Measurements from ENCODE around the gene GUCA2B. TPM values are rescaled to one million over a fixed set of nuclear protein-coding genes. Genes with fewer than 3 reads are reported as not detected.

Gene GUCA2B
- total RNA-seq, 1 experiment from 2014 or later: 0.75 TPM

DNA sequence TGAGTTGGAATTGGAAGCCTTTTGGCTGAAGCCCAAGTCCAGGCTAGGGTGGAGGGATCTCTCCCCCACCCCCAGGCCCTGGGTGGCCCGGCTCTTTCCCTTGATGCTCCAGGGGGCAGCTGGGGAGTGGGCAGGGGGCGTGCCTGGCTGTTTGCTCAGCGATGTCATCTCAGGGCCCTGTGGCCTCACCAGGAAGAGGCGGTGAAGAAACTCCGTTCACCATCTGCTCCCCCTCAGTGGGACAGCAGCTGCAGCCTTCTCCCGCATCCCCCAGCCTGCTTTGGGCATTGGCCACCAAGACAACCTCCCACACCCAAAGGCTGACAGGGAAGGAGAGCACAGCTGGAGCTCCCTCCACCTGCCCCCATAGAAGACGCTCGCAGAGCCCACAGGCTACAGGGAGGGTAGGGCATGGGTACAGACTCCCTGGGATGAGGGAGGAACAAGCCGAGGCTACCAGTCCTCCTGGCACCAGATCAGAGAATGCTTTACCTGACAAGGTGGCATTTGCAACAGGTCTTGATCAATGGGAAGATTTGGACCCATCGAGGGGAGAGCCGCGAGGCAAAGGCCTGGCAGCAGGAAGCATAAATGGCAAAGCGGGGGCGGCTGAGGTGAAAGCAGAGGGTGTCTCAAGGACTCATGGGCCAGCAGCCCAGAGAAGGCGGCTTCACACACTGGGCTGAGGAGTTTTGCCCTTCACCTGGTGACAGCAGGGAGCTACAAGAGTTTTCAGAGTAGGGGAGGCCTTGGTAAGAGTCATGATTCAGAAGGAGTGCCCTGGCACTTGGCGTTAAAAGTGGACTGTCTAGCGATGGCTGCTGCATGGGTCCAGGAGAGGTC lies 17.8 kb downstream of the GUCA2B start:
- no peak overlapping the region for H3K4me3 Mint-ChIP-seq (ENCODE audit: unreplicated experiment)
- BruUV-seq (replicated peaks): no TSS peak
- peaks cover 55% of the 10 kb centered on the region for H3K36me3 Mint-ChIP-seq (ENCODE audit: insufficient read depth, unreplicated experiment)
- H3K27me3 ChIP-seq (replicated peaks; ENCODE audit: control insufficient read depth, insufficient read depth, low read length): no peaks in the 10 kb centered on the region
- no peaks in the 10 kb centered on the region for H3K9me3 ChIP-seq
- POLR2A ChIA-PET: no interaction called here
- DNase-seq: no peak
- no peaks in the 10 kb centered on the region for H3K9me3 Mint-ChIP-seq (ENCODE audit: unreplicated experiment)
- H3K4me1 Mint-ChIP-seq (ENCODE audit: low read depth, unreplicated experiment): peaks cover 24% of the 10 kb centered on the region
- H3K4me1 ChIP-seq: peaks cover 12% of the 10 kb centered on the region
- no peak overlapping the region for H3K4me3 ChIP-seq (ENCODE audit: low read depth, low read length)
- H3K27me3 Mint-ChIP-seq (ENCODE audit: insufficient read depth, unreplicated experiment): no peaks in the 10 kb centered on the region
- intact Hi-C loops (cut with micrococcal nuclease; ENCODE audit: unreplicated experiment): loop anchor here (10.0 kb wide), 2 partner anchors 144 to 294 kb away; partner anchors contain the start of gene CCDC30
- TF ChIP-seq, protein P1, sequence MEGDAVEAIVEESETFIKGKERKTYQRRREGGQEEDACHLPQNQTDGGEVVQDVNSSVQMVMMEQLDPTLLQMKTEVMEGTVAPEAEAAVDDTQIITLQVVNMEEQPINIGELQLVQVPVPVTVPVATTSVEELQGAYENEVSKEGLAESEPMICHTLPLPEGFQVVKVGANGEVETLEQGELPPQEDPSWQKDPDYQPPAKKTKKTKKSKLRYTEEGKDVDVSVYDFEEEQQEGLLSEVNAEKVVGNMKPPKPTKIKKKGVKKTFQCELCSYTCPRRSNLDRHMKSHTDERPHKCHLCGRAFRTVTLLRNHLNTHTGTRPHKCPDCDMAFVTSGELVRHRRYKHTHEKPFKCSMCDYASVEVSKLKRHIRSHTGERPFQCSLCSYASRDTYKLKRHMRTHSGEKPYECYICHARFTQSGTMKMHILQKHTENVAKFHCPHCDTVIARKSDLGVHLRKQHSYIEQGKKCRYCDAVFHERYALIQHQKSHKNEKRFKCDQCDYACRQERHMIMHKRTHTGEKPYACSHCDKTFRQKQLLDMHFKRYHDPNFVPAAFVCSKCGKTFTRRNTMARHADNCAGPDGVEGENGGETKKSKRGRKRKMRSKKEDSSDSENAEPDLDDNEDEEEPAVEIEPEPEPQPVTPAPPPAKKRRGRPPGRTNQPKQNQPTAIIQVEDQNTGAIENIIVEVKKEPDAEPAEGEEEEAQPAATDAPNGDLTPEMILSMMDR (IDR thresholded peaks at IDR 0.05; ENCODE audit: insufficient read depth in 1 of 2, low read depth in 1 of 2, low read length in 1 of 2, severe bottlenecking in 1 of 2, unreplicated experiment in 1 of 2): no peak
- H3K27ac Mint-ChIP-seq (ENCODE audit: unreplicated experiment): peak overlapping the region; percentile 42
- CTCF ChIA-PET: no interaction called here
- peaks cover 1% of the 10 kb centered on the region for H3K36me3 ChIP-seq (ENCODE audit: control insufficient read depth, insufficient read depth, low read length)

DNA sequence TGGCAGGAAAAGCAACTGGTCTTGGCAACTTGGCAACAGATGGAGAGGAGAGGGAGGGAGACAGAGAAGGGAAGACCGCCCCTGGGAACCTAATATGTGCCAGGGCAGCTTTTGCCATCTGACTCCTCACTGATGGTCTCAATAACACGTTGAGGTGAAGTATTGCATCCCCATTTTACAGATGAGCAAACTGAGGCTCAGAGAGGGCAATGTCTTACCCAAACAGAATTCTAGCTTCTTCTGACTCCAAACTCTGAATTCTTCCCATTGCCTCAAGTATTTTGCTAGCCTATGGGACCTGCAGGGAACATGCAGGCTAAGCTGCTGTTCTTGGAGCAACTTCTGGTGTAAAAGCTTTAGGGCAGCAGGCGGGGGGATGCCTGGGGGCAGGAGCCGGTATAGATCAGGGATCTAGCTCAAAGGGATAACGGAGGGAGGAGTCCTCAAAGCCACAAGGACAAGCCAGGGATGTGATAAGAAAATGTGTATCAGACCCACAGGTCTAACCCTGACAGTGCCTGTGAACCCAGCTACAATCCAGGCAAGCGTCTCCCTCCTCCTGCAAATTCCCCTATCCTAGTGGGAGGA lies 18.6 kb downstream of the GUCA2B start:
- Mint-ChIP-seq H3K27me3 (ENCODE audit: insufficient read depth, unreplicated experiment) (no peaks in the 10 kb centered on the region), H3K36me3 (ENCODE audit: insufficient read depth, unreplicated experiment) (peaks cover 52% of the 10 kb centered on the region), H3K27ac (ENCODE audit: unreplicated experiment) (peak overlapping the region; percentile 29), H3K4me1 (ENCODE audit: low read depth, unreplicated experiment) (peaks cover 19% of the 10 kb centered on the region), H3K4me3 (ENCODE audit: unreplicated experiment) (no peak overlapping the region), H3K9me3 (ENCODE audit: unreplicated experiment) (no peaks in the 10 kb centered on the region)
- no peak for DNase-seq
- Histone ChIP-seq H3K4me3 (ENCODE audit: low read depth, low read length) (no peak overlapping the region), H3K9me3 (no peaks in the 10 kb centered on the region), H3K27me3 (replicated peaks; ENCODE audit: control insufficient read depth, insufficient read depth, low read length) (no peaks in the 10 kb centered on the region), H3K36me3 (ENCODE audit: control insufficient read depth, insufficient read depth, low read length) (peaks cover 1% of the 10 kb centered on the region), H3K4me1 (peaks cover 7% of the 10 kb centered on the region)
- ChIA-PET POLR2A (no interaction called here), CTCF (no interaction called here)
- TF ChIP-seq, protein P1 (IDR thresholded peaks at IDR 0.05; ENCODE audit: insufficient read depth in 1 of 2, low read depth in 1 of 2, low read length in 1 of 2, severe bottlenecking in 1 of 2, unreplicated experiment in 1 of 2): no peak
- BruUV-seq (replicated peaks): no TSS peak
- intact Hi-C loops (cut with micrococcal nuclease; ENCODE audit: unreplicated experiment): loop anchor here (10.0 kb wide), 2 partner anchors 143 to 293 kb away; partner anchors contain the start of gene CCDC30

DNA sequence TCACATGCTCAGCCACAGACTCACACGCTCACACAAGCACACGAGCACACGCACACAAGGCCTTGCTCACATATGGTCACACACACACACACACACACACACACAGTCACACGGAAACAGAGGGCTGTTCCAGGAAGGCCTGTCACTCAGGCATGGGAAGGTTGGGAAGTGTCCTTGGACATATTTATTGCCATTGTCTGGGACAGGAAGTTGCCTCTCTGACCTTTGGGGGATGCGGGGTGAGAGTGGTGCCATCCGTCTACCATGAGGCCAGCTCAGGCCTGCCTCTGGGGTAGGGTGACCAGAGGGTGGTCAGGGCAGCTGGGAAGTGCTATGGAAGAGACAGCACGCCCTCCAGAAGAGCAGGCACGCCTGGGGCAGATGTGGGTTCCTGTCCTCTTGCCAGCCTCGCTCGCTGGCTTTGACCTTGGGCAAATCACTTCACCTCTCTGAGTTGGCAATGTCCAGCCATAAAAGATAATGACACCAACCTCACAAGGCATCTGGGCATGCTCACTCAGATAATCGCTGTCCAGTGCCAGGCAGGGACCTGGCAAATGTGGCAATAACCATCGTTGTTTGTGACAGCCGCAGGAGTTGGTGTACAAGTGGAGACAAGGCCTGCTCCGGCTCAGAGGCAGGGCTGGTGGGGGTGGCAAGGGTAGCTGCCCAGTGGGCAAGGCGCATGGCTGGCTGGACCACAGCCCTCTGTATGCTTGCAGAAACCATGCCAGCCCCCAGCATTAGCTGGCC lies 19.3 kb downstream of the GUCA2B start:
- no peaks in the 10 kb centered on the region for H3K9me3 ChIP-seq
- H3K4me1 Mint-ChIP-seq (ENCODE audit: low read depth, unreplicated experiment): peaks cover 17% of the 10 kb centered on the region
- no peaks in the 10 kb centered on the region for H3K27me3 Mint-ChIP-seq (ENCODE audit: insufficient read depth, unreplicated experiment)
- no peaks in the 10 kb centered on the region for H3K9me3 Mint-ChIP-seq (ENCODE audit: unreplicated experiment)
- peaks cover 7% of the 10 kb centered on the region for H3K4me1 ChIP-seq
- ChIA-PET POLR2A (no interaction called here), CTCF (interaction anchor here (2.0 kb wide), 1 partner anchor 7 kb away, joined by 13 read pairs; the partner anchor contains the start of gene GUCA2A)
- no peaks in the 10 kb centered on the region for H3K27me3 ChIP-seq (replicated peaks; ENCODE audit: control insufficient read depth, insufficient read depth, low read length)
- no peak overlapping the region for H3K4me3 Mint-ChIP-seq (ENCODE audit: unreplicated experiment)
- TF ChIP-seq, protein P1 (IDR thresholded peaks at IDR 0.05; ENCODE audit: insufficient read depth in 1 of 2, low read depth in 1 of 2, low read length in 1 of 2, severe bottlenecking in 1 of 2, unreplicated experiment in 1 of 2): no peak
- peak overlapping the region; percentile 29 for H3K27ac Mint-ChIP-seq (ENCODE audit: unreplicated experiment)
- H3K36me3 Mint-ChIP-seq (ENCODE audit: insufficient read depth, unreplicated experiment): peaks cover 52% of the 10 kb centered on the region
- DNase-seq: no peak
- no TSS peak for BruUV-seq (replicated peaks)
- no peak overlapping the region for H3K4me3 ChIP-seq (ENCODE audit: low read depth, low read length)
- H3K36me3 ChIP-seq (ENCODE audit: control insufficient read depth, insufficient read depth, low read length): peaks cover 1% of the 10 kb centered on the region
- intact Hi-C loops (cut with micrococcal nuclease; ENCODE audit: unreplicated experiment): loop anchor here (1.0 to 10.0 kb wide), 3 partner anchors 25 to 292 kb away; partner anchors contain the start of gene CCDC30

Data from Caco-2 (cell line).